Measurements from ENCODE around the gene PIP4K2B. TPM values are rescaled to one million over a fixed set of nuclear protein-coding genes. Genes with fewer than 3 reads are reported as not detected.
A peak's percentile ranks its signal among the peaks of the same experiment; 100 is the strongest.

PIP4K2B gene
- total RNA-seq, 2 experiments from 2014 or later: 33.0 to 38.6 TPM

- intact Hi-C loops (cut with micrococcal nuclease; ENCODE audit: unreplicated experiment): loop anchor here (5.0 kb wide), 2 partner anchors 101 to 401 kb away; partner anchors contain the start of genes PLXDC1 and RPL23
- Histone ChIP-seq H3K4me3 (ENCODE audit: low read depth, low read length, poor library complexity, severe bottlenecking) (peak overlapping the region; percentile 79), H4K20me1 (ENCODE audit: insufficient read depth, low read length) (no peaks in the 10 kb centered on the region), H3K27ac (ENCODE audit: low read depth, low read length, poor library complexity, severe bottlenecking) (peak overlapping the region; percentile 76), H3K9me3 (ENCODE audit: low read length) (no peaks in the 10 kb centered on the region), H3K9me2 (ENCODE audit: insufficient read depth, low read length) (no peaks in the 10 kb centered on the region), H3K4me1 (ENCODE audit: insufficient read depth, low read length, poor library complexity, severe bottlenecking) (peaks cover 40% of the 10 kb centered on the region), H2AFZ (ENCODE audit: low read length) (peak overlapping the region; percentile 64; the same call in 1 of the 2 replicates), H3K36me3 (ENCODE audit: insufficient read depth, low read length) (peaks cover 25% of the 10 kb centered on the region), H3K79me2 (ENCODE audit: insufficient read depth, low read depth, low read length) (peaks cover 33% of the 10 kb centered on the region), H3K4me2 (ENCODE audit: low read length) (peak overlapping the region; percentile 81)
- ChIA-PET POLR2A (interaction anchor here (0.5 to 1.5 kb wide), 6 partner anchors 15 to 1434 kb away, joined by 3 to 5 read pairs (median 4); partner anchors contain the start of genes PIP4K2B and RPL23), CTCF (ENCODE audit: unreplicated experiment) (no interaction called here)
- no TSS peak for BruUV-seq (replicated peaks)
- no peak for DNase-seq (ENCODE audit: low spot score)
- no peak for TF ChIP-seq CTCF (conservative IDR thresholded peaks at IDR 0.05; ENCODE audit: low read length)
- TF ChIP-seq EZH2phosphoT487 (IDR thresholded peaks at IDR 0.05; ENCODE audit: borderline replicate concordance, low read depth, low read length): no peak
Observed at GRCh38 chr17:38751144-38751807, 48.1 kb downstream of the PIP4K2B start.

GRCh38 chr17:38750312-38751121 is 48.8 kb downstream of the PIP4K2B start:
- Histone ChIP-seq H3K4me3 (ENCODE audit: low read depth, low read length, poor library complexity, severe bottlenecking) (peak overlapping the region; percentile 79), H3K9me2 (ENCODE audit: insufficient read depth, low read length) (no peaks in the 10 kb centered on the region), H2AFZ (ENCODE audit: low read length) (peak overlapping the region; percentile 64; the same call in 1 of the 2 replicates), H3K9me3 (ENCODE audit: low read length) (no peaks in the 10 kb centered on the region), H3K36me3 (ENCODE audit: insufficient read depth, low read length) (peaks cover 18% of the 10 kb centered on the region), H3K79me2 (ENCODE audit: insufficient read depth, low read depth, low read length) (peaks cover 40% of the 10 kb centered on the region), H4K20me1 (ENCODE audit: insufficient read depth, low read length) (no peaks in the 10 kb centered on the region), H3K27ac (ENCODE audit: low read depth, low read length, poor library complexity, severe bottlenecking) (peak overlapping the region; percentile 76), H3K4me1 (ENCODE audit: insufficient read depth, low read length, poor library complexity, severe bottlenecking) (peaks cover 45% of the 10 kb centered on the region), H3K4me2 (ENCODE audit: low read length) (peak overlapping the region; percentile 81)
- POLR2A ChIA-PET: interaction anchor here (0.9 to 1.0 kb wide), 2 partner anchors 14 to 48 kb away, joined by 3 to 5 read pairs; partner anchors contain the start of gene PIP4K2B
- BruUV-seq (replicated peaks): no TSS peak
- peak; percentile 45 for DNase-seq (ENCODE audit: low spot score)
- intact Hi-C loops (cut with micrococcal nuclease; ENCODE audit: unreplicated experiment): loop anchor here (5.0 kb wide), 2 partner anchors 102 to 402 kb away; partner anchors contain the start of genes PLXDC1 and RPL23
- TF ChIP-seq EZH2phosphoT487 (IDR thresholded peaks at IDR 0.05; ENCODE audit: borderline replicate concordance, low read depth, low read length) (no peak), CTCF (conservative IDR thresholded peaks at IDR 0.05; ENCODE audit: low read length) (no peak)
- CTCF ChIA-PET (ENCODE audit: unreplicated experiment): no interaction called here

All from OCI-LY7 (cell line).